Activated CD4-positive, alpha-beta memory T cell treated with anti-CD3 and anti-CD28 coated beads for 36 hours (primary cell): Measurements from ENCODE around the gene CNGA2. TPM values are rescaled to one million over a fixed set of nuclear protein-coding genes. Genes with fewer than 3 reads are reported as not detected.

Experiments used
- CTCF ChIA-PET: fragments of 350-600 bp; sonication (Branson Sonifier 250); formaldehyde crosslinking; loops from one replicate; lab custom pipeline; 2021; ENCODE audit warnings: antibody characterized with exemption, inconsistent platforms; lab: Charles Lee
- POLR2A ChIA-PET: fragments of 350-600 bp; sonication (Branson Sonifier 250); formaldehyde crosslinking; loops from one replicate; lab custom pipeline; 2021; ENCODE audit warnings: antibody characterized with exemption; lab: Charles Lee
- DNase-seq: peaks from one replicate; pipeline ENCODE4 v3.0.0-alpha.2; 2020
- H3K27ac Mint-ChIP-seq: one replicate; pipeline ENCODE4 v1.8.0; 2021; ENCODE audit warnings: mixed read lengths
- H3K27me3 Mint-ChIP-seq: one replicate; pipeline ENCODE4 v1.8.0; 2021; ENCODE audit warnings: mixed read lengths
- H3K36me3 Mint-ChIP-seq: one replicate; pipeline ENCODE4 v1.8.0; 2021; ENCODE audit warnings: mixed read lengths
- H3K4me1 Mint-ChIP-seq: one replicate; pipeline ENCODE4 v1.8.0; 2021; ENCODE audit warnings: low read depth, mixed read lengths
- H3K4me3 Mint-ChIP-seq: one replicate; pipeline ENCODE4 v1.8.0; 2021; ENCODE audit warnings: mild to moderate bottlenecking, mixed read lengths
- H3K9me3 Mint-ChIP-seq: one replicate; pipeline ENCODE4 v1.8.0; 2021; ENCODE audit warnings: mixed read lengths
- intact Hi-C: fragments of 100-400 bp; cut with micrococcal nuclease; formaldehyde crosslinking; loops from one replicate; pipeline ENCODE4 v1.15.1; 2023
- total RNA-seq, 2 experiments: library from RNA; stranded (reverse); gene quantifications; one replicate each; pipeline ENCODE4 v1.2.3, GENCODE V29; 2021

CNGA2 gene
- total RNA-seq, 2 experiments from 2014 or later, result not detected

DNA sequence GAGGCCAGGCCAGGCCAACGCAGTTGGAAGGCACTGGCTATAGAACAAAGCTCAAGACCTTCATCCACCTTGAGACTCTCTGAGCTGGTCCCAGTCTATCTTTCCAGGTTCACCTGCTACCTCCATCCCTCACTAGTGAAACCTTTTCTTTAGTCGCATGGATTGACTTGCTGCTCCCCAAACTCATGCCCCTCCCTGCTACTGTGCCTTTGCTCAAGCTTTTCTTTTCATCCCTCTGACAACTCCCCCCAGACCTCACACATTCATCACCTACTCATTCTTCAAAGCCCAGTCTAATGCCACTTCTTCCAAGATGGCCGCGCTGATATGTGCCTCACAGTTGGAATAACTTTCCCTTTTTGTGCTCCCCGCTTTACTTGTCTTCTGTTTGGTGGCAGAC is 58.0 kb downstream of the CNGA2 start:
- DNase-seq, result no peak
- CTCF ChIA-PET, result no interaction called here
- Mint-ChIP-seq H3K4me3 (no peak overlapping the region), H3K36me3 (no peaks in the 10 kb centered on the region), H3K4me1 (no peaks in the 10 kb centered on the region), H3K9me3 (no peaks in the 10 kb centered on the region), H3K27ac (no peak overlapping the region), H3K27me3 (no peaks in the 10 kb centered on the region)
- POLR2A ChIA-PET, result no interaction called here
- intact Hi-C loops, result no loop called here

DNA sequence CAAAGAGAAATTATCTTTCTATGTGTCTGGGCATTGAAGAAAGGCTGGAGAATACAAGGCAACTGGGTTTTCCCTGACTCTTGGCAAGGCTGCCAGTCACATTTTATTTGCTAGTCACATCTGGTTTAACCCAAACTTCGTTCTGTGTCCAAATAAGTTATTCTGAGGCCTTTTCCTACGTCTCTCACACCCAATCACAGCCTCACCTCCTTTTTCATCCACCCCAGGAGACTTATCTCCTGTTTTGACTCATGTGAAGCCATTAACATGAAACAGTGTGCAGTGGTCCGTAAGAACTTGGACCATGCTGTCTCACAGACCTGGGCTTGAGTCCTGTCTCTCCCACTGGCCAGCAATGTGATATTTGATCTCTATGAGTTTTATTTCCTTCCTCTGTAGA is 59.3 kb downstream of the CNGA2 start:
- no peaks in the 10 kb centered on the region for H3K27me3 Mint-ChIP-seq
- intact Hi-C loops, result no loop called here
- H3K36me3 Mint-ChIP-seq, result no peaks in the 10 kb centered on the region

More for the DNA sequence above, 59.3 kb downstream of the CNGA2 start:
- H3K4me1 Mint-ChIP-seq, result no peaks in the 10 kb centered on the region
- H3K9me3 Mint-ChIP-seq, result no peaks in the 10 kb centered on the region
- H3K27ac Mint-ChIP-seq, result no peak overlapping the region
- H3K4me3 Mint-ChIP-seq, result no peak overlapping the region
- ChIA-PET POLR2A (no interaction called here), CTCF (no interaction called here)
- DNase-seq, result no peak

Other genes starting within 250 kb of the CNGA2 start
- not detected for gene PASD1, start 171.1 kb upstream of the CNGA2 start, total RNA-seq
- not detected for gene PRRG3, start 39.3 kb upstream of the CNGA2 start, total RNA-seq
- gene FATE1, start 18.7 kb upstream of the CNGA2 start, total RNA-seq, result not detected
- gene MAGEA4, start 178.1 kb downstream of the CNGA2 start, total RNA-seq, result not detected
- not detected for gene GABRE, start 239.9 kb downstream of the CNGA2 start, total RNA-seq